GM18507 (cell line): Measurements from ENCODE around the gene UBE2B.
A peak's percentile ranks its signal among the peaks of the same experiment; 100 is the strongest.
"Not testable (repeated sequence)": the region's sequence is repeated elsewhere in the genome, so short reads cannot be mapped to it uniquely, and the experiment has no call there.

Experiments
- DNase-seq: peaks from one replicate; pipeline ENCODE4 v3.0.0; 2011; ENCODE audit warnings: low read depth; ENCODE audit not compliant: insufficient read length; ENCODE audit errors: extremely low spot score
- FAIRE-seq: peaks from 2 replicates; lab custom pipeline; 2011; peaks lifted over from hg19 to GRCh38; lab: Jason Lieb, UNC

Gene UBE2B

DNA sequence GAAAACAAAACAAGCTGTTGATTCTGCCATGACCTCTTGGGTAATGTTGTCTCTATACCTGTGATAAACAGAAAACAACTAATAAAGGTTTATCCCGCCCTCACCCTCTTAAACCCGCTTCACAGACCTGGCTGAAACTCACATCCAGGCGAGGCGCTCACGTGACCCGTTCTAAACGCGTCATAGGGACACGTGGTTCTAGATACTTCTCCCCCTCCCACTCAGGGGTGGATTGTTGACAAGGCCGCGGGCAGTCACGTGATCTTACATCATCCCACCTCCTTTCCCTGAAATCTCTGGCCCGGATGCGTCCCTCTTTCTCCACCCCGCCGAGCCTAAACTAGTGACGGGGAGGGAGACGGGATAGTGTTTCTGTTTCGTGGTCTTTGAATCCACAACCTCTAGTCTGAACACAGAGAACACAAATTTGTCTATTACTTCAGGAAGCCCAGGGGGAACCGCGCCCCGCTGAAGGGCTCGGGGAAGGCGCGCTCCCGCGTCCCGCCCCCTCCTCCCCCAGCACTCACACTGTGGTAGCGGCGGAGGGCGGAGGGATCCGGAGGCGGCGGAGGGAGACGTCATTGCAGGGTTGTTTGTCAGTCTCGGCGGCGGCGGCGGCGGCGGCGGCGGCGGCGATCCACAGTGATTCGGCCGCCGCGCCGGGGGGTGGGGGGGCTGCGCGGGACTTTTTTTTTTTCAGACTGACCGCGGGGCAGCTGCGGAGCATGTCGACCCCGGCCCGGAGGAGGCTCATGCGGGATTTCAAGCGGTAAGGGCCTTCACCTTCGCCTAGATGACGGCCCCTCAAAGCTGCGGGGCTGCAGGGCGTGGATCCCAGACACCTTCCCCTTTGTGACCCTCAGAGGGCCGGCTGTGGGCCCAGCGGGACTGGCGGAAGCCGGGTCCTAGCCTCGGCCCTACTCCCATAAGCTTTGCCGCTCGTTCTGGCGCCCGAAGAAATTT, at the start of gene UBE2B:
Gene UBE2B, plus strand, starts transcription at position 699 of the 963 bp plus-strand sequence. Its CDS starts 27 bp downstream, at position 726.
- peak; percentile 100 for FAIRE-seq
- peak; percentile 78 for DNase-seq

- FAIRE-seq (no peak), DNase-seq (no peak)
Observed at GRCh38 chr5:134327327-134327726, 44.0 kb upstream of the UBE2B start.

DNA sequence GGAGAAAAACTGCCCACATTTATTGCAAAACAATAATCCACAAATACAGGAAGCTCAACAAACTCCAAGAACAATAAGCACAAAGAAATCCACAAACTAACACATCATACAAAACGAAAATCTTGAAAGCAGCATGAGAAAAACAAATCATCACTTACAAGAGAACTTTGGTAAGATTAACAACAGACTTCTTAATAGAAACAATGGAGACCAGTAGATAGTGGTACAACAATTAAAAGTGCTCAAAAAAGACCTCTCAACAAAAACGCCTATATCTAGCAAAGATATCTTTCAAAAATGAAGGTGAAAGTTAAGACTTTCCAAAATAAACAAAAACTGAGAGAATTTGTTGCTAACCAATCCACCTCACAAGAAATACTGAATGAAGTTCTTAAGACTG, 42.8 kb upstream of the UBE2B start:
- DNase-seq, result no peak
- FAIRE-seq, result no peak

DNA sequence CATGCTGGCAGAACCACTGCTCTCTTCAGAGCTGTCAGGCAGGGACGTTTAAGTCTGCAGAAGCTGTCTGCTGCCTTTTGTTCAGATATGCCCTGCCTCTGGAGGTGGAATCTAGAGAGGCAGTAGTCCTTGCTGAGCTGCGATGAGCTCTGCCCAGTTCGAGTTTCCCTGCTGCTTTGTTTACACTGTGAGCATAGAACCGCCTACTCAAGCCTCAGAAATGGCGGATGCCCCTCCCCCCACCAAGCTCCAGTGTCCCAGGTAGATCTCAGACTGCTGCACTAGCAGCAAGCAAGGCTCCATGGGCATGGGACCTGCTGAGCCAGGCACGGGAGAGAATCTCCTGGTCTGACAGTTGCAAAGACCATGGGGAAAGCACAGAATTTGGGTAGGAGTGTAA, 34.5 kb upstream of the UBE2B start:
- not testable (repeated sequence) for DNase-seq, FAIRE-seq

- DNase-seq, FAIRE-seq: not testable (repeated sequence)
Observed at GRCh38 chr5:134343500-134343899, 27.9 kb upstream of the UBE2B start.

DNA sequence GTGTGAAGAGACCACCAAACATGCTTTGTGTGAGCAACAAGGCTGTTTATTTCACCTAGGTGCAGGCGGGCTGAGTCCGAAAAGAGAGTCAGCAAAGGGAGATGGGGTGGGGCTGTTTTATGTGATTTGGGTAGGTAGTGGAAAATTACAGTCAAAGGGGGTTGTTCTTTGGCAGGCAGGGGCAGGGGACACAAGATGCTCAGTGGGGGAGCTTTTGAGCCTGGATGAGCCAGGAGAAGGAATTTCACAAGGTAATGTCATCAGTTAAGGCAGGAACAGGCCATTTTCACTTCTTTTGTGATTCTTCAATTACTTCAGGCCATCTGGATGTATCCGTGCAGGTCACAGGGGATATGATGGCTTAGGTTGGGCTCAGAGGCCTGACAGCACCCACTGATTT, 25.9 kb upstream of the UBE2B start:
- FAIRE-seq, DNase-seq: not testable (repeated sequence)

- DNase-seq (no peak), FAIRE-seq (no peak)
Observed at GRCh38 chr5:134345996-134346395, 25.4 kb upstream of the UBE2B start.

- DNase-seq (no peak), FAIRE-seq (no peak)
Observed at GRCh38 chr5:134349463-134349862, 21.9 kb upstream of the UBE2B start.

- DNase-seq (no peak), FAIRE-seq (no peak)
Observed at GRCh38 chr5:134355681-134356080, 15.7 kb upstream of the UBE2B start.

GRCh38 chr5:134365604-134366003, 5.8 kb upstream of the UBE2B start:
- FAIRE-seq (no peak), DNase-seq (no peak)

GRCh38 chr5:134370311-134370870, 978 bp upstream of the UBE2B start:
- FAIRE-seq (no peak), DNase-seq (no peak)

DNA sequence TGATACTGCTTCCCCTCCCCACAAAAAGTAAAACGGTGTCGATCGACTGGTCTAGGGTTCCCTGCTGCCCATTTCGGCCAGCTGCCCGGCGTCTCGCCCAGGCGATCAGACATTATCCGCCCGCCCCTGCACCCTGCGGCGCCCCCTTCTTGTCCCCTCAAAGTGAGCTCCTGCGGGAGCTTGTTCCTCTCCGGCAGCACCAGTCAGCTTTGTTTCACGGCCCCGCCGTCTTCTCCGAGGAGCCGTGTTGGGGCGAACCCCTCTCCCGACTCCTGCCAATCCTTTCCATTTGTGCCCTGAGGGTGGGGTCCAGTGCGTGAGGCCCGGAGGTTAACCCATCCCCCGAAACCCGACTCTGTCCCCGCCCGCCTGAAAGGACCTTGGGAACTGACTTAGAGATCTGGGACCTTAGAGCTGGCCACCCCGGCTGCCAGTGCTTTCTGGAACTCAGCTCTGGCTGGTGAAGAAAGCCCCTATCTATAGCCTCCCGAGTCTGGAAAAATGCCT, 518 bp downstream of the UBE2B start:
- DNase-seq (no peak), FAIRE-seq (no peak)

GRCh38 chr5:134373633-134374032, 2.3 kb downstream of the UBE2B start:
- DNase-seq, FAIRE-seq: not testable (repeated sequence)

DNA sequence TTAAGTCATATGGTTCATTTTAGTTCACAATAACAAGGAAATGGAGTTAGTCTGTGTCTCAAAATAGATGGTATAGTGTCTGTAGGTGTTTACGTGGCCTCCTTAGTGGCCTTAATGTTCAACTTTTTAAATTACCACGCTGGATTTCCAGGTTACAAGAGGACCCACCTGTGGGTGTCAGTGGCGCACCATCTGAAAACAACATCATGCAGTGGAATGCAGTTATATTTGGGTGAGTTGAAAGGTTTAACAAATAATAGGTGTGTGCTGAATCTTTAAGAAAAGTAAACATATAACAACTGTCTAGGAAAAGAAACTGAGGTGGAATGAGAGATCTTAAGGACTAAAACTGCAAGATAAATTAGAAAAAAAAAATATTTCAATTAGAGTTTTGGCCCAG, 2.9 kb downstream of the UBE2B start:
- DNase-seq (no peak), FAIRE-seq (no peak)

DNA sequence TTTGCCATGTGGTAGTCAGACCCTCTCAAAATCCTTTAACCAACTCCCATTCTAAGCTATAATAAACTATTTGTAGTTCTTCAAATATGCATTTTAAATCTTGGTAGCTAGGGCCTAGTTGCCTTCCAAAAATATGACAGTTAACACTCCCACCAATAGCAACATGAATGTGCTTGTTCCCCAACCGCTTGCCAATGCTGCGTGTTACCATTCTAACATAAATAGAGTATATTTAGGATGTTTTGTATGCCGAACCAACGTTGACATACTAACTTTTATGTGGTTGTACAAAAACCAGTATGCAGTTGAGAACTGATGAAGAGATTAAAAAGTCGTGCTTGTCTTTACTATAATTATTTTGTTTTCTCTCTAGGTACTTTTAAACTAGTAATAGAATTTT, 9.0 kb downstream of the UBE2B start:
- FAIRE-seq (no peak), DNase-seq (no peak)

GRCh38 chr5:134382204-134382603, 10.8 kb downstream of the UBE2B start:
- not testable (repeated sequence) for FAIRE-seq, DNase-seq

GRCh38 chr5:134383980-134384697, 12.8 kb downstream of the UBE2B start:
- DNase-seq, result no peak
- FAIRE-seq, result no peak

- FAIRE-seq (no peak), DNase-seq (no peak)
Observed at GRCh38 chr5:134387443-134387842, 16.1 kb downstream of the UBE2B start.

- FAIRE-seq (no peak), DNase-seq (no peak)
Observed at GRCh38 chr5:134392301-134392700, 20.9 kb downstream of the UBE2B start.

DNA sequence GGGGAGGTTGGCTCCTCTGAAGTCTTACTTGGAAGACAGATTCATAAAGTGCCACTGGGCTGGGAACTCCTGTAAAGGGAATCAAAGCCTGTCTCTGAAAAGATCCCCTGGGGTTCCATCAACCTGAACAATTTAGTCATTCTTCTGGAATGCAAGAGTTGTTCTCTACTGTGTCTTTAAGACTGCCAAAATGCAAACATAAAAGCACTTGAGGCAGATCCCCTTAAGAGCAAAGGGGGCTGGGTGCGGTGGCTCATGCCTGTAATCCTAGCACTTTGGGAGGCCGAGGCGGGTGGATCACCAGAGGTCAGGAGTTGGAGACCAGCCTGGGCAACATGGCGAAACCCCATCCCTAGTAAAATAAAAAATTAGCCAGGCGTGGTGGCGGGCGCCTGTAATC, 23.6 kb downstream of the UBE2B start:
- no peak for FAIRE-seq
- DNase-seq, result no peak
